HG03280 (cell line): ENCODE measurements around the gene SERGEF.

ENCODE experiments used
- ATAC-seq: cut with Tn5 transposase; IDR thresholded peaks from one replicate; pipeline ENCODE4 v1.9.1; 2021; ENCODE audit warnings: mild to moderate bottlenecking, moderate library complexity; ENCODE audit not compliant: unreplicated experiment

SERGEF gene

GRCh38 chr11:17793642-17794170 is 219.1 kb downstream of the SERGEF start:
- no peak for ATAC-seq

- no peak for ATAC-seq
Observed at GRCh38 chr11:17792161-17792560, 220.7 kb downstream of the SERGEF start.

DNA sequence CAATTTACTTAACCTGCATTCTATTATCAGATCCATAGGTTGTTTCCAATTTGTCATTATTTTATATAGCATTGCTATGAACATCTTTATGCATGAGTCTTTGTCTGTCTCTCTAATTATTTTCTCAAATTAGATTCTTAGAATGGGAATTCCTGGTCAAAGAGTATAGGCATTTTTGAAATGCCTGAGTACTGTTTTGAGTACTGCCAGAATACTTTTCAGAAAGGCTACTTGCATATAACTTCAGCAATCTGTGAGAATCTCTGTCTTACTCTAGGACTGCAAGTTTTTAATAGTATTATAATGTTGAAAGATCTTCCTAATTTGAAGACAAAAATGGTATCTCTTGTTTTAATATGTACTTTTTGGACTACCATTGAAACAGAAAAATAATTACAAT is 221.7 kb downstream of the SERGEF start:
- no peak for ATAC-seq

- ATAC-seq = no peak
Observed at GRCh38 chr11:17790453-17790852, 222.4 kb downstream of the SERGEF start.

- no peak for ATAC-seq
Observed at GRCh38 chr11:17788084-17788483, 224.8 kb downstream of the SERGEF start.

GRCh38 chr11:17786824-17787525 is 225.9 kb downstream of the SERGEF start:
- no peak for ATAC-seq

DNA sequence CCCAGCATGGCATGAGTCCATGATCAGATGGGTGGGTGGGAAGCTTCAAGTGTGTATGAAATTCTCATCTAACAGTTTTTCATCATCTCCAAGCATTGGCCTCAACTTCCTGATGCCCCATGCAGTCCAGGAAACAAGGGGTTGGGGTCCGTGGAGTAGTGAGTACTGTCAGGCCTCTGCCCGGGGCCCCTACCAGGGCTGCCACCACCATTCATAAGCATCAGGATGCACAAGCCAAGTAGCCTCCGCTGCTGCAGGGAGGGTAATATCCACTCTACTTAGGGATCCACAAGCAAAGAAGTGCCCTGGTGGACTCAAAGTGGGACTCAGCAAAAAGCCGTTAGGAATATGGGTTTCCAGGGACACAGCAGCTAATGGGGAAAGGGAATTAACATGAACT is 229.0 kb downstream of the SERGEF start:
- no peak for ATAC-seq

- ATAC-seq = no peak
Observed at GRCh38 chr11:17782603-17783337, 230.1 kb downstream of the SERGEF start.

DNA sequence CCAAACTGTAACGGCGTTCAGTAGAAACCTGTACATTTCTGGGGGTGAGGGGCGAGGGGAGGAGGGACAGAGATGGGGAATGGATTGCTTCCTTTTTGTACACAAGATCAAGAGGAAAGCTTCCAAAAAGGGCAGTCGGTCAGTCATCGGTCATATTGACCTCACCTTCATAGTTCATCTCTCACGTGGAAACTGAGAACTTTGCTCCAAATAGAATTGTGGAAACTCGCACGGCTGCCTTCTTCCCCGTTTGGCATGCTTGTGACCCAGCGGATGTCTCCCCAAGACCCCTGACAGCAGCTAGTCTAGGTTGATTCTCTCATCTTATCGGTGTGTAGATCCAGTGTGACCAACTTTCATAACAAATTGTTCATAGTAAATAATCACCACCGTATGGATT is 230.7 kb downstream of the SERGEF start:
- no peak for ATAC-seq

DNA sequence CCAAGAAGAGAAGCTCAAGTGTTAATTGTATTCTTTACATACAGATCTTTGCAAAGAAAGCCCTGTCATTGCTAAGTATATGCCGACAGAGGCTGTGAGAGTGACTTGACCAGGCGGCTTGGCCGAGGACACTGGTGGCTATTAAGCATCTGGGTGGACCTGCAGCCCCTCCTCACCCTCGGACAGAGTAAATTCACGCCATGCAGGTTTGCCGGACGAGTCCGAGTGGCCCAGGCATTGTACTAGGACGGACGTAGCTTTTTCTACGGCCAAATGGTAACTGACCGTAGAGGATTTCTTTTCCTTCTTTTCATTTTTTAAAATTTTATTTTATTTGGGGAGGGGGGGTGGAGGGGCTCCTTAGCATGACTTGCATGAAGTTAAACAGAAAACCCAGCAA is 231.2 kb downstream of the SERGEF start:
- no peak for ATAC-seq

DNA sequence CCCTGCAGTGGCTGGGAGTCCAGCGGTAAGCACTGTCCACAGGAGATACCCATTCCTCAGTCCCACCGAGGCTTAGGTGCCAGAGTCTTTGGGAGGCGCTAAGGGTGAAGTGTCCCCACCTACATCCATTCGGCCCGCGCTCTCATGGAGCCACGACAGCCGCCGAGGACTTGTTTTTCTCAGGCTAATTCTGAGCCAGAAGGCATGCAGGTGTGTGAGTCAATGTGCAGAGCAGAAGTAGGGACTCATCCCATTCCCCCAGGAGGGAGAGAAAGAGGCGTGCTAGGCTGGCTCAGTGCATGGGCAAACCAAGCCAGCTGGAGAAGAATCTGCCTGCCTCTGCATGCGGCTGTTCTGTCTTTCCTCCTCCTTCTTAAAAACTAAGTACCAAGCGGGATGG is 231.6 kb downstream of the SERGEF start:
- no peak for ATAC-seq

- no peak for ATAC-seq
Observed at GRCh38 chr11:17780668-17781067, 232.2 kb downstream of the SERGEF start.

DNA sequence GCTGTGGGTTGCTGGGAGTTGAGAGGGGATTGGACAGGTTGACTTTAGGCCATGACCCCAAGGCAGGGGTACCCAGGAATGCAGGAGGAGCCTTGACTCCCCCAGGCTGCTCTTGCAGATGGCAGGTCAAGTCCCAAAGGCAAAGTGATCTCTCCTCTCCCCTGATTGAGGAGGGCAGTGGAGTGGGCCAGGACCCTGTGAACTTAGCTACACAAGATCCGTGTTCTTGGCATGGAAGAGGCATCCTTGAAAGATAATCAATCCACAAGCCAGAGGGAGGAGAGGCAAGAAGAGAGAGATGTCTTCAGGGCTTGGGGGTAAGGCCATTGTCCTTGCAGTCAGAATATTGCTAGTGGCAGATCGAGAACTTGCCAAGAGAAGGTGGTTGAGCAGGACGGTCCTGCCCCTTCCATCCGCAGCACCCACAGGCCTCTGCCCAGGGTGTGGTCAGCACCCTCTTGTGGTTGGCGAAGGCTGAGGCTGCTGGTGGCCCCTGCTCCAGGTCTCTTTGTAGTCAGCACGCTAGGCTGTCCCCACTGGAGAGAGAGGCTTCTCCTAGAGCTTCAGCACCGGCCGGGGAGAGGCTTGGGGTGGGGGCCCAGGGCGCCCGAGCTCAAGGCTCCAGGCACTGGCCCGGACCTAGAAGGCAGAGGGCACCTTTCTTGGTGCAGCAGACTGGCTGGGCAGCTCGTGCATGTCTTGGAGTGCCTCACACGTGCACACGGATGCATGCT is 232.8 kb downstream of the SERGEF start:
- no peak for ATAC-seq

DNA sequence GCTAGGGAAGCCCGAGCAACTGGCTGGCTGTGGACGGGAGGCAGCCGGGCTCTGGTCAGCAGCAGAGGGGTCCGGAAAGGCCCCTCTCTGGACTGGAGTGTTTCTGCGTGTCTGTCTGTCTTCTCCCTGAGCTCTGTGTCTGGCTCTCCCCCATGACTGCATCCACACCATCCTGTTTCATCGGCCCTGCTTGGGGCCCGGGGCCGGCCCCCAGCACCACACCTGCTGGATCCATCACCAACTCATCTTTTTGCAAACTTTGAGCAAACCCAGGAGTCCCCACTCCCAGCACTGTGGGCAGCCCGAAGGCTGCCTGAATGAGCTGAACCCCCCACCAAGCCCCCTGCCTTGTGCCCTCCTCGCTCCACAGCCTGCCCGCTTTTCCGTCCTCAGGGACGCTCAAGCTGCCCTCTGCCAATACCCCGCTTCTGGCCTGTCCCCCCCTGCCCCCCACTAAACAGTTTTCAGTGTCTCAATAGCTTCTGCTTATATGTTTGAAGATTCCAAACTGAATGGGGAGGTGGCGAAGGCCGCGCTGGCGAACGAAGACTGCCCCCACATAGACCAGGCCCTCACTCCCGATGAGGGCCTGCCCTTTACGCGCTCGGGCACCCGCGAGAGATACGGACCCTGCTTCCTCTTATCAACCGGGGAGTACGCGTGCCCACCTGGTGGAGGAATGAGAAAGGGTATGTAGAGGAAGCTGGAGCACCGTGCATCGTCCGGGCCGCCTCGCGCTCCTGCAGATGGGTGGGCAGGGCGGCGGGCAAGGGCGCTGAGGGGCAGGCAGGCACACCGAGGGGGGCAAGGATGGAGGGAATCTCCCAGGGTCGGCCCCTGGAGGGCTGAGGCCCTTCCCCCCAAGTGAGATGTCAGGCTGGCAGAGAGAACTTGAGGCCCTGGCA is 233.6 kb downstream of the SERGEF start:
- ATAC-seq = no peak

GRCh38 chr11:17778352-17778751 is 234.5 kb downstream of the SERGEF start:
- ATAC-seq = no peak

DNA sequence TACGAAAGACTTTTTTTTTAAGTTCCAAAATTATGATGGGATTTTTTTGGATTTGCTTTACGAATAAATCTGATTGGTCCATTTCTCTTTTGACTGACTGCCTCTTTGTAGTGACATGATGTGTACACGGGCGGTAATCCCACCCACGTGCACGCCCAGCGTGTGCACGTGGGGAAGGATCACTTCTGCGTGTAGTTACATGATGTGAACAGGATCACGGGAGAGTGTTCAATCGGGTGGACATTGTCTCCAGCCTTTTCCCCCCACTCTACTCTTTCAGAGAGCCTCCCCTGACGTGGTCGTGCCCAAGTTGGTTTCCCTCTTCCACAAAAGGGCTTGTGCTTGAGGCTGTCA is 235.1 kb downstream of the SERGEF start:
- ATAC-seq = no peak

DNA sequence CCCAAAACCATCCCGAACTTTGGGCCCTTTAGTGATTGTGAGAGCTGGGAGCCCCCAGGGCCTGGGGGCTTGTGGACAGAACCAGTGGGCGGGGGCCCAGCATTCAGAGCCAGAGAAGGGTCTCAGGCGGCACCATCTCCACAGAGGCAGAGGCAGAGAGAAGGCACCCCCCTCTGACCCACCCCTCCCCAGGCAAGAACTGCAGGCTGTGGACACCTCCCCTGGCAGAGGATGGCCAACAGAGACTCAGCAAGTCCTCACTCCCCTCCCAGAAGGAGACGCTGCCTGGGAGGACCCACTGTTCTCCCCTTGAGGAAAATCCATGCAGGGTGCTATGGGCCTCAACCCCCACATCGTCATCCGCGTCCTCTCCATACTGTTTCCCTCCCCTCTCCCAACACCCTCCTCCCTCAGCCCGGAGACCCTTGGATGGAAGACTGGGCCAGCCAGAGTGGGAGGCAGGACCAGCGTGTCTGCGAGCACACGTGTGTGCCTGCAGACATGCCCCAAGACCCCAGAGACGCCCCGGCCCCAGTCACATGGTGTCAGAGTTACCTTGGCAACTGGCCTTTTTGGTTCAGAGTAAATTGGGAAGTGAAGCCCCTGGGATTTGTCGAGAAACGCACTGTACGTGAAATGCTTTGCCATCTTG is 235.6 kb downstream of the SERGEF start:
- ATAC-seq = no peak

DNA sequence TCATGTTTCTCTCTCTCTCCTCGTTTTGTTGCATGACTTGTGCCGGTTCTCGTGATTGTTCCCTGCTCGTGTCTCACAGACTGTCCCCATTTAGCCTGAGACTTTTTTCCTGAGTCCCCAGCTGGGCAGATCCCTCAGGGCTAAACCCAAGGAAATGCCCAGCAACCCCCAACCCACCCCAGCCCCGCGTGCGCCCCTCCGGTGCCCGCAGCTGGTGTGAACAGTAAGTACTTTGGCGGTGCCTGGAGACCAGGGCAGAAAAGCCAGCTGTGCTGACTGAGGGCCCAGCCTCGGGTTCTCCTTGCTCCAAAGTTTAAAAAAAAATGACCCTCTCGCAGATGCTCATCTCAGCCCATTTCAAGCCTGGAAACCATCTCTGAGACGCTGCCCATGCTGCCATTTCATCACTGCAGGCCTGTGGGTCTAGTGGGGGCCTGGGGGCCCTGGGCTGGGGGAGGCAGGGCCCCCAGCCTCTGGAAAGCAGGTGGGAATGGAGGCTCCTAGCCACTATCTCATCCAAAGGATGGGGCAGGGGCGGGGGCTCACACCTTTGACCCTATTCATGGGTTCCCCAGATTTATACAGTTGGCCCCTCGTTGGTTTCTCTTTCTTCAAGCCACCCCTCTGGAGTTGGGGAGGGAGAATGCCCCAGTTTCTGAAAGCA is 236.5 kb downstream of the SERGEF start:
- no peak for ATAC-seq

GRCh38 chr11:17775507-17776211 is 237.2 kb downstream of the SERGEF start:
- no peak for ATAC-seq
